ENCODE measurements around the gene TAS2R14. TPM values are rescaled to one million over a fixed set of nuclear protein-coding genes. Genes with fewer than 3 reads are reported as not detected.

The TAS2R14 gene
- total and polyA plus RNA-seq, 5 donors from 2014 or later: 0.26 to 2.5 (median 0.87) TPM

GRCh38 chr12:10960211-10960610, 21.1 kb upstream of the TAS2R14 start:
- H3K4me3 Mint-ChIP-seq: peak overlapping the region in 1 of 4 donors; percentile 6
- peak; percentile 56 to 58 for ATAC-seq (ENCODE audit: low read depth in 2 of 2)
- H3K27ac Mint-ChIP-seq: peak overlapping the region in 2 of 3 donors; percentile 6 to 69

GRCh38 chr12:10959804-10960203, 20.7 kb upstream of the TAS2R14 start:
- Histone ChIP-seq H3K4me1 (ENCODE audit: control insufficient read depth, insufficient read depth, low read length, poor library complexity, severe bottlenecking) (peaks cover 8% of the 10 kb centered on the region), H3K27me3 (ENCODE audit: control insufficient read depth, insufficient read depth, low read length) (no peaks in the 10 kb centered on the region), H3K9me3 (ENCODE audit: control insufficient read depth in 2 of 2, low read length in 2 of 2) (no peaks in the 10 kb centered on the region), H3K36me3 (ENCODE audit: control insufficient read depth, insufficient read depth, low read length) (no peaks in the 10 kb centered on the region), H3K27ac (ENCODE audit: insufficient read depth, low read length, poor library complexity, severe bottlenecking) (no peak overlapping the region), H3K4me3 (ENCODE audit: low read depth, low read length) (no peak overlapping the region)
- Mint-ChIP-seq H3K36me3 (peaks cover 35% of the 10 kb centered on the region), H3K4me1 (peaks cover 20 to 56% (median 39%) of the 10 kb centered on the region in 4 donors), H3K9me3 (peaks cover 4 to 16% (median 6%) of the 10 kb centered on the region in 7 donors), H3K4me3 (no peak overlapping the region), H3K27me3 (peaks cover 6% of the 10 kb centered on the region), H3K27ac (peak overlapping the region in 2 of 3 donors; percentile 6 to 69)
- DNase-seq (peak in 1 of 3 donors; percentile 7), ATAC-seq (ENCODE audit: low read depth in 2 of 2) (no peak)

More at GRCh38 chr12:10960211-10960610, 21.1 kb upstream of the TAS2R14 start:
- Histone ChIP-seq H3K36me3 (ENCODE audit: control insufficient read depth, insufficient read depth, low read length) (no peaks in the 10 kb centered on the region), H3K9me3 (ENCODE audit: control insufficient read depth in 2 of 2, low read length in 2 of 2) (no peaks in the 10 kb centered on the region), H3K4me3 (ENCODE audit: low read depth, low read length) (no peak overlapping the region), H3K4me1 (ENCODE audit: control insufficient read depth, insufficient read depth, low read length, poor library complexity, severe bottlenecking) (peaks cover 8% of the 10 kb centered on the region), H3K27me3 (ENCODE audit: control insufficient read depth, insufficient read depth, low read length) (no peaks in the 10 kb centered on the region), H3K27ac (ENCODE audit: insufficient read depth, low read length, poor library complexity, severe bottlenecking) (no peak overlapping the region)
- peaks cover 20 to 52% (median 39%) of the 10 kb centered on the region in 4 donors for H3K4me1 Mint-ChIP-seq
- H3K9me3 Mint-ChIP-seq: peaks cover 3 to 12% (median 6%) of the 10 kb centered on the region in 7 donors
- peaks cover 6% of the 10 kb centered on the region for H3K27me3 Mint-ChIP-seq
- peaks cover 31% of the 10 kb centered on the region for H3K36me3 Mint-ChIP-seq
- DNase-seq: peak in 2 of 3 donors; percentile 36 to 48

GRCh38 chr12:10957741-10958140, 18.7 kb upstream of the TAS2R14 start:
- Mint-ChIP-seq H3K36me3 (peaks cover 45% of the 10 kb centered on the region), H3K4me3 (no peak overlapping the region), H3K4me1 (peaks cover 28 to 62% (median 41%) of the 10 kb centered on the region in 4 donors), H3K27ac (no peak overlapping the region), H3K9me3 (peaks cover 5 to 18% (median 8%) of the 10 kb centered on the region in 7 donors), H3K27me3 (peaks cover 6% of the 10 kb centered on the region)
- Histone ChIP-seq H3K36me3 (ENCODE audit: control insufficient read depth, insufficient read depth, low read length) (no peaks in the 10 kb centered on the region), H3K27me3 (ENCODE audit: control insufficient read depth, insufficient read depth, low read length) (no peaks in the 10 kb centered on the region), H3K9me3 (ENCODE audit: control insufficient read depth in 2 of 2, low read length in 2 of 2) (no peaks in the 10 kb centered on the region), H3K4me1 (ENCODE audit: control insufficient read depth, insufficient read depth, low read length, poor library complexity, severe bottlenecking) (peaks cover 8% of the 10 kb centered on the region), H3K4me3 (ENCODE audit: low read depth, low read length) (no peak overlapping the region), H3K27ac (ENCODE audit: insufficient read depth, low read length, poor library complexity, severe bottlenecking) (no peak overlapping the region)
- ATAC-seq (ENCODE audit: low read depth in 2 of 2): no peak
- no peak for DNase-seq

GRCh38 chr12:10956085-10956484, 17.0 kb upstream of the TAS2R14 start:
- H3K4me1 ChIP-seq (ENCODE audit: control insufficient read depth, insufficient read depth, low read length, poor library complexity, severe bottlenecking): peaks cover 8% of the 10 kb centered on the region
- Mint-ChIP-seq H3K36me3 (peaks cover 45% of the 10 kb centered on the region), H3K27ac (no peak overlapping the region), H3K4me3 (no peak overlapping the region), H3K27me3 (peaks cover 6% of the 10 kb centered on the region), H3K4me1 (peaks cover 28 to 50% (median 34%) of the 10 kb centered on the region in 4 donors), H3K9me3 (peaks cover 3 to 20% (median 9%) of the 10 kb centered on the region in 7 donors)
- H3K4me3 ChIP-seq (ENCODE audit: low read depth, low read length): no peak overlapping the region
- no peak for ATAC-seq (ENCODE audit: low read depth in 2 of 2)
- DNase-seq: no peak
- H3K27ac ChIP-seq (ENCODE audit: insufficient read depth, low read length, poor library complexity, severe bottlenecking): no peak overlapping the region
- H3K36me3 ChIP-seq (ENCODE audit: control insufficient read depth, insufficient read depth, low read length): no peaks in the 10 kb centered on the region
- H3K27me3 ChIP-seq (ENCODE audit: control insufficient read depth, insufficient read depth, low read length): no peaks in the 10 kb centered on the region
- no peaks in the 10 kb centered on the region for H3K9me3 ChIP-seq (ENCODE audit: control insufficient read depth in 2 of 2, low read length in 2 of 2)

- Histone ChIP-seq H3K9me3 (ENCODE audit: control insufficient read depth in 2 of 2, low read length in 2 of 2) (no peaks in the 10 kb centered on the region), H3K4me3 (ENCODE audit: low read depth, low read length) (no peak overlapping the region), H3K4me1 (ENCODE audit: control insufficient read depth, insufficient read depth, low read length, poor library complexity, severe bottlenecking) (no peaks in the 10 kb centered on the region), H3K27me3 (ENCODE audit: control insufficient read depth, insufficient read depth, low read length) (no peaks in the 10 kb centered on the region), H3K36me3 (ENCODE audit: control insufficient read depth, insufficient read depth, low read length) (no peaks in the 10 kb centered on the region), H3K27ac (ENCODE audit: insufficient read depth, low read length, poor library complexity, severe bottlenecking) (no peak overlapping the region)
- no peak for ATAC-seq (ENCODE audit: low read depth in 2 of 2)
- DNase-seq: no peak
- Mint-ChIP-seq H3K9me3 (peaks cover 5 to 27% (median 12%) of the 10 kb centered on the region in 7 donors), H3K4me1 (peaks cover 13 to 29% (median 20%) of the 10 kb centered on the region in 4 donors), H3K4me3 (no peak overlapping the region), H3K27ac (no peak overlapping the region), H3K27me3 (peaks cover 6% of the 10 kb centered on the region), H3K36me3 (peaks cover 45% of the 10 kb centered on the region)
These were observed 13.6 kb upstream of the TAS2R14 start for GRCh38 chr12:10952645-10953044.

GRCh38 chr12:10943167-10943566, 4.1 kb upstream of the TAS2R14 start:
- ATAC-seq (ENCODE audit: low read depth in 2 of 2): no peak
- H3K36me3 Mint-ChIP-seq: peaks cover 13% of the 10 kb centered on the region

GRCh38 chr12:10941916-10942607, 3.0 kb upstream of the TAS2R14 start:
- peaks cover 0 to 2% of the 10 kb centered on the region in 2 experiments for H3K9me3 ChIP-seq (ENCODE audit: control insufficient read depth in 2 of 2, low read length in 2 of 2)
- H3K4me1 Mint-ChIP-seq: peaks cover 0 to 16% (median 3%) of the 10 kb centered on the region in 4 donors
- DNase-seq (no peak), ATAC-seq (ENCODE audit: low read depth in 2 of 2) (no peak)
- peaks cover 7% of the 10 kb centered on the region for H3K36me3 Mint-ChIP-seq
- H3K27me3 Mint-ChIP-seq: no peaks in the 10 kb centered on the region
- no peaks in the 10 kb centered on the region for H3K27me3 ChIP-seq (ENCODE audit: control insufficient read depth, insufficient read depth, low read length)
- no peak overlapping the region for H3K4me3 ChIP-seq (ENCODE audit: low read depth, low read length)
- no peak overlapping the region for H3K27ac ChIP-seq (ENCODE audit: insufficient read depth, low read length, poor library complexity, severe bottlenecking)
- H3K9me3 Mint-ChIP-seq: peaks cover 0 to 5% (median 0%) of the 10 kb centered on the region in 7 donors
- no peaks in the 10 kb centered on the region for H3K36me3 ChIP-seq (ENCODE audit: control insufficient read depth, insufficient read depth, low read length)
- H3K4me3 Mint-ChIP-seq: no peak overlapping the region
- H3K27ac Mint-ChIP-seq: no peak overlapping the region
- no peaks in the 10 kb centered on the region for H3K4me1 ChIP-seq (ENCODE audit: control insufficient read depth, insufficient read depth, low read length, poor library complexity, severe bottlenecking)

More at GRCh38 chr12:10943167-10943566, 4.1 kb upstream of the TAS2R14 start:
- Mint-ChIP-seq H3K4me1 (peaks cover 0 to 16% (median 3%) of the 10 kb centered on the region in 4 donors), H3K27ac (no peak overlapping the region), H3K27me3 (no peaks in the 10 kb centered on the region), H3K9me3 (peaks cover 0 to 12% (median 5%) of the 10 kb centered on the region in 7 donors), H3K4me3 (no peak overlapping the region)
- DNase-seq: no peak
- no peak overlapping the region for H3K27ac ChIP-seq (ENCODE audit: insufficient read depth, low read length, poor library complexity, severe bottlenecking)
- H3K4me3 ChIP-seq (ENCODE audit: low read depth, low read length): no peak overlapping the region
- H3K27me3 ChIP-seq (ENCODE audit: control insufficient read depth, insufficient read depth, low read length): no peaks in the 10 kb centered on the region
- H3K9me3 ChIP-seq (ENCODE audit: control insufficient read depth in 2 of 2, low read length in 2 of 2): peaks cover 0 to 4% of the 10 kb centered on the region in 2 experiments
- no peaks in the 10 kb centered on the region for H3K4me1 ChIP-seq (ENCODE audit: control insufficient read depth, insufficient read depth, low read length, poor library complexity, severe bottlenecking)
- no peaks in the 10 kb centered on the region for H3K36me3 ChIP-seq (ENCODE audit: control insufficient read depth, insufficient read depth, low read length)

All from CD4-positive, CD25-positive, alpha-beta regulatory T cell (primary cell).